ENCODE results near the gene COL27A1.

Gene COL27A1

DNA sequence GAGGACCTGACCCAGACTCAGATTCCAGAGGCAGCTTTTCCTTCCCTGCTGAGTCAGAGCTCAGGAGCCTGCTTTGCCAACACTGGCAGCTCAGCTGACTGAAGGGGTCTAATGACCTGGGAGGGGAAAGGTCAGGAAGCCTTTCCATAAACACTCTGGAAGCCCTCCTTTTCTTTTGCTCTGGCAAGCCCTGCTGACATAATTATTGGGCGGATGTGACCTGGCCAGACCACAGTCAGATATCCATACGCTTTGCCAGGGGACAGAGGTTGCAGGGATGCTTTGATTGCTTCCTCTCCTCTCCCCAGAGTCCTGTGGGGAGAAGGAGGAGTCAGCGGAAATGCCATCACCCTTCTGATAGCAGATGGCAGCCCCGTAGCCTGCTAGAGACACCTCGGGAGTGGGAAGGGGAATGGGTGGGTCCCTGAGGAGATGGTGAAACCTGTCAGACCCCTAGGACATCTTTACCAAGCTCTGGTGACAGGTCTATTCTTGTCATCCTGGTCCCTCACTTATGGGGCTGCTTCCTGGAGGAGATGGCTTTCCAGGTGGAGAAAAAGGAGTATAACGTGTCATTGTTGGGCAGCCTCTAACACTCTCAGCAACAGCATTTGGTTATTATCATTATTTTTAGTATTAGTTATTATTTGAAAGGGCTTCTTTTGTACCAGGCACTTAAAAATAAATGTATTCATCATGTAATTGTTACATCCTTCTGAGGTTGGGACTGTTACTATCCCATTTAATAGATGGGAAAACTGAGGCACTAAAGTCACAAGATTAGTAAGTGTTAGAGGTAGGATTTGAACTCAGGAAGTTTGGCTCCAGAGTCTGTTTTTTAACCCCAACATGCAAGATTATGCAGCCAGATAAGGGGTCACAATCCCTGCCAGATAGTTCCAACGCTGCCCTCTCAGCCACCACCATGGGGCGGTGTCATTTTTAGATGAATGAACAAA is 11.6 kb downstream of the COL27A1 start:
- no peak for DNase-seq (ENCODE audit: low read depth in 2 of 2, low spot score in 1 of 2)

DNA sequence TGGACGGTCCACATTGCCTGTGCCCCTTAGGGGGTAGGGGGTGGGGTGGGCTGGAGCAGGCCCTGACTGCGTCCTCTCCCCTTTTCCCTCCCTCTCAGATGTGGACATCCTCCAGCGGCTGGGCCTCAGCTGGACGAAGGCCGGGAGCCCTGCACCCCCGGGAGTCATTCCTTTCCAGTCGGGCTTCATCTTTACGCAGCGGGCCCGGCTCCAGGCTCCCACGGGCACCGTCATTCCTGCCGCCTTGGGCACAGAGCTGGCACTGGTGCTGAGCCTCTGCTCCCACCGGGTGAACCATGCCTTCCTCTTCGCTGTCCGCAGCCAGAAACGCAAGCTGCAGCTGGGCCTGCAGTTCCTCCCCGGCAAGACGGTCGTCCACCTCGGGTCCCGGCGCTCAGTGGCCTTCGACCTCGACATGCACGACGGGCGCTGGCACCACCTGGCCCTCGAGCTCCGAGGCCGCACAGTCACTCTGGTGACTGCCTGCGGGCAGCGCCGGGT is 12.3 kb downstream of the COL27A1 start:
- no peak for DNase-seq (ENCODE audit: low read depth in 2 of 2, low spot score in 1 of 2)

DNA sequence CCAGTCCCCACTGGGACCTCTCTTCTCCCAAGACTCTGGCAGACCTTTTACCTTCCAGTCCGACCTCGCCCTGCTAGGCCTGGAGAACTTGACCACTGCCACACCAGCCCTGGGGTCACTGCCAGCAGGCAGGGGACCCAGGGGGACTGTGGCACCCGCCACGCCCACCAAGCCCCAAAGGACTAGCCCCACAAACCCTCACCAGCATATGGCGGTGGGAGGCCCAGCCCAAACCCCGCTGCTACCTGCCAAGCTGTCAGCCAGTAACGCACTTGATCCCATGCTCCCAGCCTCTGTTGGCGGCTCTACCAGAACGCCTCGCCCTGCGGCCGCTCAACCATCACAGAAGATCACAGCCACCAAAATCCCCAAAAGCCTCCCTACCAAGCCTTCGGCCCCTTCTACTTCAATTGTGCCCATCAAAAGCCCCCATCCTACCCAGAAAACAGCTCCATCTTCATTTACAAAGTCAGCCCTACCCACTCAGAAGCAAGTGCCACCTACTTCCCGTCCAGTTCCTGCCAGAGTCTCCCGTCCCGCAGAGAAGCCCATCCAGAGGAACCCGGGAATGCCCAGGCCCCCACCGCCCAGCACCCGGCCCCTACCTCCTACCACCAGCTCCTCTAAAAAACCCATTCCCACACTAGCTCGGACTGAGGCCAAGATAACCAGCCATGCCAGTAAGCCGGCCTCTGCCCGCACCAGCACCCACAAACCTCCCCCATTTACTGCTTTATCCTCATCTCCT is 13.1 kb downstream of the COL27A1 start:
- no peak for DNase-seq (ENCODE audit: low read depth in 2 of 2, low spot score in 1 of 2)

DNA sequence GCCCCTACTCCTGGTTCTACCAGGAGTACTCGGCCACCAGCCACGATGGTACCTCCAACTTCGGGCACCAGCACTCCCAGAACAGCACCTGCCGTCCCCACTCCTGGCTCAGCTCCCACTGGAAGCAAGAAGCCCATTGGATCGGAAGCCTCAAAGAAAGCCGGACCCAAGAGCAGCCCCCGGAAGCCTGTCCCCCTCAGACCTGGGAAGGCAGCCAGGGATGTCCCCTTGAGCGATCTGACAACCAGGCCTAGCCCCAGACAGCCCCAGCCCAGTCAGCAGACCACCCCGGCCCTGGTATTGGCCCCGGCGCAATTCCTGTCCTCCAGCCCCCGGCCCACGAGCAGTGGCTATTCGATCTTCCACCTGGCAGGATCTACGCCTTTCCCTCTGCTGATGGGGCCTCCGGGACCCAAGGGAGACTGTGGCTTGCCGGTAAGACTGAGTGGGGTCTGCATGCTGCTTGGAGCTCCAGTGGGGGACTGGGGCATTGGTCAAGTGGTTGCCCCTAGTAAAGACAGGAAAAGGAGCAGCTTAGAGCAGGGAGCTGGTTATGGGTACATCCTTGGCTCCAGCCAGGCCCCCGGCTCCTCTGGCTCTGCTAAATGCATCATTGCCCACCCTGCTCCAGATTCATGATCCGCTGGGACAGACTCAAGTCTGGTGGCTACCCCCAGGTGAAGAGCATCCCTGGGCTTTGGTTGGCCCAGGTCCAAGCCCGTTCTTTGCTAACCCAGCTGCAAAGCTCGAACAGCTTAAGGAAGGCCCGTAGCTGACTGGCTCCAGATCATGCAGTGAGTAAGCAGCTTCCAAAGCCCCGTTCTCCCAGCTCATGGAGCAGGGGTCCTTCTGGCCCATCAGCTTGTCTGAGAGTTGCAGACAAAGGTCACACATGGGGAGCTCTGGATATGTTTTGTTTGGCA is 14.0 kb downstream of the COL27A1 start:
- DNase-seq (ENCODE audit: low read depth in 2 of 2, low spot score in 1 of 2), result no peak

DNA sequence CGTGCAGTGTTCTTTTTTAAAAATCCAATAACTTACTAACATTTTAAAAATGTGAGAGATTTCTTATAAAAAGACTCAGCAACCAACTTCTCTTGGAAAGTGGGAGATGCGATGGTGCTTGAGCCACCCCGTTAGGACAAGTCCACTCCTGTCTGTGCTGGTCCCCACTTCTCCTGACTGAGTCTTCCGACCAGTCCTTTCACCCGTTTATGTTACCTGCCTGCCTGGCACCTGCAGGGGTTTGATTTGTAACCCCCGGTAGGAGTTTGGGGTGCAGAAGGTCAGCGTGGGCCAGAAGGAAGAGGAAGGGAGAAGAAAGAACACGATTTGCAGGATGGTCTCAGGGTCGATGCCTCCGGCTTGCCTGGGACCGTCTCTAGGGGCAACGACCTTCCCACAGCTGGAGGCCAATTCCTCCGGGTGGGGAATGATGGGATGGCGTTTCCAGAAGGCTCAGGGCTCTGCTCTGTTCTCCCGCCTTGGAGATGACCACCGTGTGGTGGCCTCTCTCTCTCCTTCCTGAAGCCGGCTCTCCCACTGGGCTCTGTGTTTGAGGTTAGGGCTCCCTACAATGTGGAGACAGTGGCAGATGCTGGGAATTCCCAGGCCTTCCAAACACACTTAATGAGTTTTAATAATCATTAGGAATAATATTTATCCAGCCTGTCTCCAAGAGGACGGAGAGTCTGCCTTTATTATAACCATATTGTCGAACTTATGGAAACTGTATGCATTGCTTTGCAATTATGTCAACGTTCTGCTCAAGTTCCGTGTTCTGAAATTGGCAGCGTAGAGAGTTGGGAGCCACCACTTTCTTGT is 14.8 kb downstream of the COL27A1 start:
- DNase-seq (ENCODE audit: low read depth in 2 of 2, low spot score in 1 of 2), result no peak

DNA sequence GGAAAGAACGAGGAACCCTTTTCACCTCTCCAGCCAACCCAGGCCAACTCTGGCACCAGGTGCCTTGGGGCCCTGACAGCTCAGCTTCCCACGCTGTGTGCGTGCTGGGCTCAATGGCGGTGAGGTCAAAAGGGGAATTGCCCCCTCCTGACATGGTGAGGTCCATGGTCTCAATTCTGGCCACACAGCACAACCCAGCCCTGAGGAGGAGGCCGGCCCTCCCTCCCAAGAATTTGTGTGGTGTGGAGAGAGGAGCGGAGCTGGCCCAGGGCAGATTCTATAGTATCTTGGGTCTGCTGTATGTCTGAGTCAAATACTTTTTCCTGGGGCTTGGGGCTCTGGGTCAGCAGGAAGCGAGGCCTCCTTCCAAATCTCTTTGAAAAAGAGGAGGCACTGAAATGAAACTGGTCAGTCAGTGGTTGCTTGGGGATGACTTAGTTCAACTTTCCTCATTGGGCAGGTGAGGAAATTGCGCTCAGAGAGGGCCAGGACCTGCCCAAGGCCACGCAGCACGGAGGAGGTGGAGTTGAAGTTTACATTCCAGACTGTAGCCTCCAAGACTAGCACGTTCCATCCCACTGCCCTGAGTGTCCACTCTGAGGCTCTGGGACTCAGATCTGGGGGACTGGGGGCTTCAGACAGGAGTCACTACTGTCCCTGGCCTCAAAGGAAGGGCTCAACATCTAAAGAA is 15.6 kb downstream of the COL27A1 start:
- no peak for DNase-seq (ENCODE audit: low read depth in 2 of 2, low spot score in 1 of 2)

DNA sequence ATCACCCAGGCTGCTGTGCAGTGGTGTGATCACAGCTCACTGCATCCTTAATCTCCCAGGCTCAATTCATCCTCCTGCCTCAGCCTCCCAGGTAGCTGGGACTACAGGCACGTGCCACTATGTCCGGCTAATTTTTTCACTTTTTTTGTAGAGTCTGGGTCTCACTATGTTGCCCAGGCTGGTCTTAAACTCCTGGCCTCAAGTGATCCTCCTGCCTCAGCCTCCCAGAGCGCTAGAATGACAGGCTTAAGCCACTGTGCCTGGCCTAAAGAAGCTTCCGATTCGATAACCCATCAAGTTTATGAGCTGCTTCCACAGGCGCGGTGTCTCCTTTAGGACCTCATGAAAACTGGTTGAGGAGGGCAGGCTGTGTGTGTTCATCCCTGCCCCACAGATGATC is 16.2 kb downstream of the COL27A1 start:
- DNase-seq (ENCODE audit: low read depth in 2 of 2, low spot score in 1 of 2), result no peak

DNA sequence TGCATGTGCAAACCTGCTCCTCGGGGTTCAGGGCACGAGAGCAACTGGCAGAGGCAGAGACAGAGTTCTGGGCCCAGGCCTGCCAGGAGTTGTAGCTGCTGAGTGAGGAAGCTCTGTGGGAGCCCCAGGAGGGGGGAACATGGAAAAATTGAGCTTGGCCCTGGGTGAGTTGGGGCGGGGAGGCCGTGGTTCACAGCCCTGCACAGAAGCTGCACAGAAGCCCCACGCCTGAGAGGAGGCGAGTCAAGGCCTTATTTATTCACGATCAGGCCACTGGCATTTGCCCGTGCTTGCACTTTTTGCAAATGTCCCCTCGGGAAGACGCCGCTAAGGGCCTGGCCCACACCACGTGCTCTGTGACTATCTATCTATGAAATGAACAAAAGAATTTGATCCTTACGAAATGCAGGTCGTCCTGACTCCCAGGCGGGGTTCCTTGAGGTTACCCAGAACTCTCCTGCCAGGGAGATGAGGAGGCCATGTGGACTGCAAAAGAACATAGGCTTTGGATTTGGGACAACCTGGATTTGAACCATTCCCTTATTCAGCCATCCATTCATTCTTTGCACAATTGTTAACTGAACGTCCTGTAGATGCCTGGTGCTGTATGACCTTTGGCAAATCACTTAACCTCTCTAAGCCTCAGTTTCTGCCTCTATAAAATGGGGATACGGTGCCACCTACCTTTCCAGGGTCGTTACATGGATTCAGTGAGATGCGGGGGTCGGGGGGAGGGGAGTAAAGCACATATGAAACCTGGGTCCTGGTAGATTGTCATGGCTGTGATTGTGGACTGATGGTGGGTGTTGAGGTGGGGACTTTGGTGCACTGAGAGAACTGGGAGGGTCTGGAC is 17.9 kb downstream of the COL27A1 start:
- no peak for DNase-seq (ENCODE audit: low read depth in 2 of 2, low spot score in 1 of 2)

DNA sequence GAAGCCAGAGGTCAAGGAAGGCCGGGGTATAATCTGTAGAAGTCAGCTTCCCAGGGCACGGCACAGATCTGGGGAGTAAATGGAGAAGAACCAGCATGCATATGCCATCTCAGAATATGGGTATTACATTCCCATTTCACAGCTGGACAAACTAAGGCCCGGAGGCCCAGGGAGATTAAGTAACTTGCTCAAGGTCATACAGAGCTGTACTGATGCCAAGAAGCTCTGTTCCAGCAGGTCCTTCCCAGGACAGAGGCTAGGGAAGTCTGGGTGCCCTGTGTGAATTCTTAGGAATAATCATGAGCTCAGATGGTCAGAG is 19.2 kb downstream of the COL27A1 start:
- DNase-seq (ENCODE audit: low read depth in 2 of 2, low spot score in 1 of 2), result no peak

DNA sequence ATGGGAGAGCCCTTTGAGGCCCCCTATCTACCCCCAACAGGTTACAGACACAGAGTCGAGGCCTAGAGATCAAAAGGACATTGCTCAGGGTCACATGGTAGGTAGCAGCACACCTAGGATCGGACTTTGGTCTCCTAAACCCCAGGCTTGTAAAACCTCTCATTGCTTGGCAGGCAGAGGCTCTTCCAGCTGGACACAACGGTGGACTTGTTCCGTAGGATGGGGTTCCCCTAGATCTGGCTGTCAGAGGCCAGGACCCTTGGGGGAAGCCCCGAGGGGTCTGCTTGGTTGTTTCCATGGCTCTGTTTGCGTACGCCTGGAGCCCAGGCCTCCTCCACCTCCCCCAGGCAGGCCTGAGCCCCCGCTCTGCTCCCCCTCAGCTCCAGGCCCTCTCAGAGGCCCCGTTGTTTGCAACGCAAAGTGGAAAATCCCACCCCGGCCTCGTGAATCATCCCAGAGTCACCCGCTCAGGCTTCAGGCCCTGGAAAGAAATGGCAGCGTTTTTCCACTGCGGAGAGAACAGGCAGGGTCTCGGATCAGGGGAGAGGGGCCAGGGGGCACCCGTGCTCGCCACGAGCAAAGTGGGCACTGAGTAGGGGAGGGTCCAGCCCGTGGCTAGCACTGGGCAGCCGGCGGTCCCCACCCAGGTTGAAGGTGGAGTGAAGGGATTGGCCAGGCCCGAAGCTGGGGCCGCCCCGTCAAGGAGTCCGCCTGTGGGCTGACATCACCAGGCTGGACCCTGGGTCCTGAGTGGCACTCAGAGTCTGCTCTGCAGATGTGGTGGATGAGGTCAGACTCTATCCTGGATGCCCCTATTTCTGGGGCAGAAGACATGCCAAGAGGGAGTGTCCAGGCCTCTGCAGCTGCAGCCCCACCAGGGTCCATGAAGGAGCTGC is 19.8 kb downstream of the COL27A1 start:
- DNase-seq (ENCODE audit: low read depth in 2 of 2, low spot score in 1 of 2), result no peak

DNA sequence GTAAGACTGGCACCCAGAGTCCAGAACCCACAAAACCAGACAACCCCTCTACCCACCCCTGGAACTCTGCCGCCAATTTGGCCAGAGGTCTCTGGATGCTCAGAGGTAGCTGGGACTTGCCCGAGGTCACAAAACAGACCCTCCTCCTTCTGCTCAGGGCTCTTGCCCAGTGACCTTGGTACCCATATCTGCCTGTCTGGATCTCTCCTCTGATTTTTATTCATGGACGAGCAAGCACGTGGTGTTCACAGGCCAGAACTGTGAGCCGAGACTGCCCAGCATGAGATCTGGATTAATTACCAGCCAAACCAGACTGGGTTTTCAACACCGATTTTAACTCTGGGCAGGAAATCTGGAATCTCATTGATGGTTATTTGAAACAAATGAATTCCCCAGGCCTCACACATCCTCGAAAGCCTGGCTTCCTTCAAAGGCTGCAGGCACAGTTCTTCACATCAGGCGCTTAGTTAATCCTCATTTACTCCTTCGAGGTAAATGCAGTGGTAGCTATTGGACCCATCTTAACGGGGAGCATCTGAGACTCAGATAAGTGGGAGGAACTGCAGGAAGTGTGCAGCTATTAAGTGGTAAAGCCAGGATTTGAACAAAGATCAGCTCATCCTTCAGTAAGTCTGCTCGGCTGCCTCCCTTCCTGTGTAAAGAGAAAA is 21.4 kb downstream of the COL27A1 start:
- DNase-seq (ENCODE audit: low read depth in 2 of 2, low spot score in 1 of 2), result no peak

DNA sequence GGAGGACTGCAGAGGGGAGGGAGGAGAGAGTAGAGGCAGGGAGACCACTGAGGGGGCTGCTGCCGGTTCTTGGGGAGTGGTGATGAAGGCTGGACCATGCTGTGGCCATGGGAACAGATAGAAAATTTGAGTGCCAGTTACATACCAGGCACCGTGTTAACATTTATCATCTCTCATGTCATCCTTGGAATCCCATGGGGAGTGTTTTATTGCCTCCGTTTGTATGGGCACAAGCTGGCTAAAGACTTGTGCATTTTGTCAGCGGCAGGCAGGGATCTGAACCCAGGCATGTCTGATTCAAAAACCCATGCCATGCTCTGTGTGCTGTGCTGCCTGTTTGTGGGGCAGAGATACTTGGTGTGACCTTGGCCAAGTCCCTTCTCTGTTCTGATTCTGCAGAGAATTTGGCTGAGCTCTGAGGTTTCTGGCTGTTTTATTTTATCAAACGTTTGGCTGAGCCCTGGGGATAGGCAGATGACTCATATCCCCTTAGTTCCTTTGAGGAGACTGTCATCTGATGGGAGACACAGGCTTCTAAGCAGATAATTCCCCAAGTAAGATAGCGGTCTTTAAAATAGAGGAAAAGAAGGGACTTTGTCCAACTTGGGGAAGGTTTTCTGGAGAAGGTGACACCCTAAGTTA is 22.2 kb downstream of the COL27A1 start:
- no peak for DNase-seq (ENCODE audit: low read depth in 2 of 2, low spot score in 1 of 2)

DNA sequence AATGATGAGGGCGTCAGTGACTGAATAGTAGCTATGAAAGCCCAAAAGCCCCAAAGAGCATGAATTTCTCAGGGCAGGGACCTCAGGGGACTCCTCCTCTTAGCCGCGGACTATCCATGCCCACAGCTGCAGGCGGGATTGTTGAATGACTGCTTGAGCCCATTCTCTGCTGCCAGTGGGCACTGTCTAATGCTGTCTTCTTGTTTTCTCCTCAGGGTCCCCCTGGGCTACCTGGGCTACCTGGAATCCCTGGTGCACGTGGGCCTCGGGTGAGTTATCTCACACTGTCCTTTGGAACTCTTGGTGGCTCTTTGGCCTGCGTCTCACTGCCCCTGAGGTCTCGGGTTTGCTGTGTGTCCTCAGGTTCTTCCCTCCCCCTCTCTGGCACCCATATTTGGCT is 22.7 kb downstream of the COL27A1 start:
- no peak for DNase-seq (ENCODE audit: low read depth in 2 of 2, low spot score in 1 of 2)

DNA sequence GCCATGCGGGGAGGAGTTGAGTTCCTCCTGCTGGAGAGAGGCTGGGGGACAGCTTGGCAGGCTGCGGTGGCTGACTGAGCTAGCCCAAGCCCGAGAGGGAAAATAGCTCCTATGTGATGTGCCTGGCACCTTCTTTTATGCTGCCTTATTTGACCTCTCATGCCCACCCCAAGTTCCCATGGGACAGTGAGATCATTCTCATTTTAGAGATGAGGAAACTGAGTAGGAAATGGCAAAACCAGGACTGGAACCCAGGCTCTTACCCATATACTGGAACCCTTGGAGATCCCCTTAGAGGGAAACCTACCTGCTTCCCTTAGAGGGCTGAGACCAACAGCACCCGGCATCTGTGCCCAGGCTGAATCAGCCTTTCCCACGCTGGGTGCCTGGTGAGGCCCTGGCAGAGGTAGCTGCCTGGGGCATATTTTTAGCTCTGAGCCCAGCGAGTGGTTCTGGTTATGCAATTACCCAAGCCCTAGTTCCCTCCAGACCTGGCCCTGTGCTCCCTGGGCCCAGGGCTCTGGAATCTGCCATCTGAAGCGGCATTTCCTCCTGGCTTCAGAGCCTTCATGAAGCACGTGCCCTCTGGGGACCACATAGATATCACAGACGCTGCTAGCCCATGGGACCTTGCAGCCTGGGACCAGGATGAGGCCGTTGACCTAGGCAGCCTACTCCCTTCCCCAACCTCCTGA is 23.6 kb downstream of the COL27A1 start:
- no peak for DNase-seq (ENCODE audit: low read depth in 2 of 2, low spot score in 1 of 2)

DNA sequence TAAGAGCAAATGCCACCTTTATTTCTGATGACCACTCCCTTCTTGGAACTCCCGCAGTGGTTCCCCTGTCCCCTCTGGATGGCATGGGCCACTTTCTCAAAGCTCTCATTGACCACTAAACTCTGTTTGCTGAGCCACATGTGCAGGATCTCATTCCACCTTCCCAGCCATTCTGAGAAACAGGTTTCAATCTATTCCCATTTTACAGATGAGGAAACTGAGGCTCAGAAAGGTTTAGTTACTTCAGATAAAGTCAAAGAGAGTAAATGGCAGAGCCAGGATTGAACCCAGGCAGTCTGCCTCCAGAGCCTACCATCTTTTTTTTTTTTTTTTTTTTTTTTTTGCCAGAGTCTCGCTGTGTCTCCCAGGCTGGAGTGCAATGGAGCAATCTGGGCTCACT is 24.2 kb downstream of the COL27A1 start:
- no peak for DNase-seq (ENCODE audit: low read depth in 2 of 2, low spot score in 1 of 2)
